Activated gamma-delta T cell treated with Interleukin-2 at 50 U/mL for 16 hours (primary cell): ENCODE results near the gene TGFBR3L.
"Not testable (repeated sequence)": the region's sequence is repeated elsewhere in the genome, so short reads cannot be mapped to it uniquely, and the experiment has no call there.

ENCODE experiments used
- DNase-seq: peaks from one replicate; pipeline ENCODE4 v3.0.0-alpha.2; 2020

TGFBR3L gene

GRCh38 chr19:7918615-7919421 lies 4.2 kb downstream of the TGFBR3L start:
- no peak for DNase-seq

- DNase-seq, result peak; percentile 95
These were observed 5.2 kb downstream of the TGFBR3L start, which contains the start of gene SNAPC2 for GRCh38 chr19:7919610-7920518. SNAPC2 (plus strand) TSS chr19:7920338; CDS start chr19:7920367, 29 bp downstream.

GRCh38 chr19:7920519-7921301 lies 6.1 kb downstream of the TGFBR3L start:
- peak; percentile 100 for DNase-seq

GRCh38 chr19:7921302-7921966 lies 6.8 kb downstream of the TGFBR3L start:
- DNase-seq, result no peak

GRCh38 chr19:7921967-7922835 lies 7.6 kb downstream of the TGFBR3L start:
- DNase-seq, result no peak

GRCh38 chr19:7922836-7923195 lies 8.2 kb downstream of the TGFBR3L start:
- DNase-seq, result no peak

GRCh38 chr19:7923295-7924191 lies 8.9 kb downstream of the TGFBR3L start:
- no peak for DNase-seq

GRCh38 chr19:7924241-7924640 lies 9.6 kb downstream of the TGFBR3L start:
- DNase-seq, result no peak

- DNase-seq, result no peak
These were observed 10.1 kb downstream of the TGFBR3L start for GRCh38 chr19:7924651-7925170.

- DNase-seq, result peak; percentile 79
These were observed 10.7 kb downstream of the TGFBR3L start for GRCh38 chr19:7925171-7925851.

GRCh38 chr19:7926021-7926726 lies 11.5 kb downstream of the TGFBR3L start, which contains the start of gene CTXN1:
CTXN1 (minus strand) TSS chr19:7926135; CDS start chr19:7925538, 597 bp downstream.
- DNase-seq, result peak; percentile 71

- DNase-seq, result no peak
These were observed 12.3 kb downstream of the TGFBR3L start for GRCh38 chr19:7926727-7927604.

- DNase-seq, result no peak
These were observed 13.1 kb downstream of the TGFBR3L start for GRCh38 chr19:7927605-7928333.

GRCh38 chr19:7928334-7928706 lies 13.7 kb downstream of the TGFBR3L start:
- DNase-seq, result no peak

- peak; percentile 70 for DNase-seq
These were observed 14.4 kb downstream of the TGFBR3L start for GRCh38 chr19:7928741-7929701.

- DNase-seq, result not testable (repeated sequence)
These were observed 15.4 kb downstream of the TGFBR3L start for GRCh38 chr19:7930030-7930429.
